ENCODE results near the gene CFAP57. TPM values are rescaled to one million over a fixed set of nuclear protein-coding genes. Genes with fewer than 3 reads are reported as not detected.

Gene CFAP57
- total RNA-seq, 1 experiment from 2014 or later = 0.44 TPM

DNA sequence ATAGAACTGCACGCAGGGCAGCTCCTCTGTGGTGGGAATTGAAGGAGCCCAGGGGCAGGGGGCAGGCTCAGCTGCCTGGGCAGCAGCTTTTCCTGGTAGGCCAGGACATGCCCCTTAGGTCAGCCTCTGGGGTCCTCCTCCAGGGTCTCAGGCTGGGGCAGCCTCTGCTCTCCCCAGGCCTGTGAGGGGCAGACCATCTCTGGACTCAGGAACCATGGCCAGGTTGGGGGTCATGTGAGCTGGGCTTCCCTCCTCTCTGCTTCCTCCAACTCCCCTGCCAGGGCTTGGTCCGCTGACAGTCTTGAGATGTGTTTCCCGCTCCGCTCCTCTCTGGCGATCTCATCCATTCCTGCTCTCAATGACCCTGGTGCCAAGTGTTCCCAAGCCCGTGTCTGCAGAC lies 107.5 kb downstream of the CFAP57 start:
- Mint-ChIP-seq H3K4me3 (ENCODE audit: unreplicated experiment) (no peak overlapping the region), H3K36me3 (ENCODE audit: insufficient read depth, unreplicated experiment) (peaks cover 5% of the 10 kb centered on the region), H3K27ac (ENCODE audit: low read depth, unreplicated experiment) (no peak overlapping the region), H3K4me1 (ENCODE audit: insufficient read depth, unreplicated experiment) (no peaks in the 10 kb centered on the region), H3K27me3 (ENCODE audit: insufficient read depth, unreplicated experiment) (no peaks in the 10 kb centered on the region), H3K9me3 (ENCODE audit: unreplicated experiment) (no peaks in the 10 kb centered on the region)
- TF ChIP-seq, protein P1, sequence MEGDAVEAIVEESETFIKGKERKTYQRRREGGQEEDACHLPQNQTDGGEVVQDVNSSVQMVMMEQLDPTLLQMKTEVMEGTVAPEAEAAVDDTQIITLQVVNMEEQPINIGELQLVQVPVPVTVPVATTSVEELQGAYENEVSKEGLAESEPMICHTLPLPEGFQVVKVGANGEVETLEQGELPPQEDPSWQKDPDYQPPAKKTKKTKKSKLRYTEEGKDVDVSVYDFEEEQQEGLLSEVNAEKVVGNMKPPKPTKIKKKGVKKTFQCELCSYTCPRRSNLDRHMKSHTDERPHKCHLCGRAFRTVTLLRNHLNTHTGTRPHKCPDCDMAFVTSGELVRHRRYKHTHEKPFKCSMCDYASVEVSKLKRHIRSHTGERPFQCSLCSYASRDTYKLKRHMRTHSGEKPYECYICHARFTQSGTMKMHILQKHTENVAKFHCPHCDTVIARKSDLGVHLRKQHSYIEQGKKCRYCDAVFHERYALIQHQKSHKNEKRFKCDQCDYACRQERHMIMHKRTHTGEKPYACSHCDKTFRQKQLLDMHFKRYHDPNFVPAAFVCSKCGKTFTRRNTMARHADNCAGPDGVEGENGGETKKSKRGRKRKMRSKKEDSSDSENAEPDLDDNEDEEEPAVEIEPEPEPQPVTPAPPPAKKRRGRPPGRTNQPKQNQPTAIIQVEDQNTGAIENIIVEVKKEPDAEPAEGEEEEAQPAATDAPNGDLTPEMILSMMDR (IDR thresholded peaks at IDR 0.05; ENCODE audit: unreplicated experiment) = no peak
- ChIA-PET CTCF (no interaction called here), POLR2A (interaction anchor here (0.7 kb wide), 1 partner anchor 47 kb away, joined by 3 read pairs; no protein-coding TSS in a partner anchor)
- intact Hi-C loops (cut with micrococcal nuclease) = no loop called here
- DNase-seq (ENCODE audit: unreplicated experiment) = no peak
- BruUV-seq (replicated peaks) = no TSS peak

DNA sequence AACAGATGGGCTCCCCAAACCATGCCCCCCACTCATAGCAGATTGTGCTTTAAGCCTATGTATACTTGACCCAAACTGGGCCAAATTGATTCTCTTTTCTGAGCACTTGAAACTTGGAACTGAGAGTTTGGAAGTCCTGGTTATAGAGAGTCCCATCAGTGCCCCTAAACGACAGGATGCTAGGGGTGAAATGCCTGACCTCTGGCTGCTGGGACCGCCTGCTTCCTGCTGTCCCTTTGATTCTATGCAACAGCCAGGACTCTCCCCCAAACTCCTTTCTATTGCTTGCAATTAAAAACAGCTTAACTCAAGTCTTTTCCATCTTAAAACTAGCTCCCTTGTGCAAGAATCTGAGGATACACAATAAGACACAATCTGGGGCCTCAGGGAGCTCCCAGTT lies 108.6 kb downstream of the CFAP57 start:
- Mint-ChIP-seq H3K27ac (ENCODE audit: low read depth, unreplicated experiment) (no peak overlapping the region), H3K27me3 (ENCODE audit: insufficient read depth, unreplicated experiment) (no peaks in the 10 kb centered on the region), H3K36me3 (ENCODE audit: insufficient read depth, unreplicated experiment) (peaks cover 5% of the 10 kb centered on the region), H3K9me3 (ENCODE audit: unreplicated experiment) (no peaks in the 10 kb centered on the region), H3K4me3 (ENCODE audit: unreplicated experiment) (no peak overlapping the region), H3K4me1 (ENCODE audit: insufficient read depth, unreplicated experiment) (peaks cover 5% of the 10 kb centered on the region)
- TF ChIP-seq, protein P1 (IDR thresholded peaks at IDR 0.05; ENCODE audit: unreplicated experiment) = no peak
- BruUV-seq (replicated peaks) = no TSS peak
- ChIA-PET POLR2A (interaction anchor here (0.6 to 0.7 kb wide), 3 partner anchors 15 to 98 kb away, joined by 3 read pairs; partner anchors contain the start of gene CDC20), CTCF (interaction anchor here (0.6 to 1.0 kb wide), 2 partner anchors 12 to 245 kb away, joined by 3 to 5 read pairs; no protein-coding TSS in a partner anchor)
- intact Hi-C loops (cut with micrococcal nuclease) = no loop called here
- DNase-seq (ENCODE audit: unreplicated experiment) = no peak

DNA sequence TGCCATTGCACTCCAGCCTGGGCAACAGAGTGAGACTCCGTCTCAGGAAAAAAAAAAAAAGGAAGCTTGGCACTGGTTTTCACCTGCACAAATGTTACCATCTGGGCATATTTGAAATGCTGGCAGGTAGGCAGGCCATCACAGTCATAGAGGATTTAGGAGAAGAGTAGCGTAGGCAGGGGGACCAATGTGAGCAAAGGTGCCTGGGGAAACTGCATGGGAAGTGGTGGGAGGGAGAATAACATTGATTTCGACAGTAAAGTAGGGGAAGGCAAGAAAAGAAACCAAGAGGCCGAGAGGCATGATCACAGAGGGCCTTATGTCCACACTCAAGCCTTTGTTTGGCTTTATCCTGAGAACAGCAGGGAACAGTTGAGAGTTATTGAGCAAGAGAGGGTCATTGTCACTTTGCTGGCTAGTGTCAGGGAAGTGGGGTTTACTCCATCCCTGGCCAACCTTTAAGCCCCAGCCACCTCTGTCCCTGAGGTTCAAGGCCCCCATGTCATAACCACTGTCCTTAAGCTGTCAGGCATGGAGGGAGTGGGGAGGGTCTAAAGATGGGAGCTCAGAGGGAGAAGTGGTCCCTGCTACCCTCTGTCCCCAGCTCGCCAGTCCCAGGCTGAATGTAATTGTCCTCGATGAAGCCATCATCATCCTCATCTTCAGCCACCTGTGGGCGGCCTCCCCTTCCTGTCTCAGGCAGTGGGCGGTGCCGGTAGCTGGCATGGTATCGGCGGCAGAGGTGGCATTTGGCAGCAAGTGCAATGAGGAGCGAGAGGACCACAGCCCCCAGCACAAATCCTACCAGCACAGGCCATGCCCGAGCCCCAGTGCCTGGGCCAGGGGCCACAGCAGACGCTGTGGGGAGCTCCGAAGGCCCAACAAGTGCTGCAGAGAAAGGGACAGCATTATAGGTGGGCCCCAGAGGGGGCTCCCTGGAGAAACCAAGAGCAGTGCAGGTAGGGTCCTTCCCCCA lies 110.4 kb downstream of the CFAP57 start:
- DNase-seq (ENCODE audit: unreplicated experiment) = no peak
- peaks cover 5% of the 10 kb centered on the region for H3K4me1 Mint-ChIP-seq (ENCODE audit: insufficient read depth, unreplicated experiment)
- TF ChIP-seq, protein P1 (IDR thresholded peaks at IDR 0.05; ENCODE audit: unreplicated experiment) = no peak
- no peak overlapping the region for H3K27ac Mint-ChIP-seq (ENCODE audit: low read depth, unreplicated experiment)
- H3K9me3 Mint-ChIP-seq (ENCODE audit: unreplicated experiment) = no peaks in the 10 kb centered on the region
- BruUV-seq (replicated peaks) = no TSS peak
- peaks cover 5% of the 10 kb centered on the region for H3K36me3 Mint-ChIP-seq (ENCODE audit: insufficient read depth, unreplicated experiment)
- no peak overlapping the region for H3K4me3 Mint-ChIP-seq (ENCODE audit: unreplicated experiment)
- CTCF ChIA-PET = no interaction called here
- intact Hi-C loops (cut with micrococcal nuclease) = no loop called here
- no peaks in the 10 kb centered on the region for H3K27me3 Mint-ChIP-seq (ENCODE audit: insufficient read depth, unreplicated experiment)
- POLR2A ChIA-PET = interaction anchor here (0.8 kb wide), 1 partner anchor 40 kb away, joined by 4 read pairs; no protein-coding TSS in a partner anchor

DNA sequence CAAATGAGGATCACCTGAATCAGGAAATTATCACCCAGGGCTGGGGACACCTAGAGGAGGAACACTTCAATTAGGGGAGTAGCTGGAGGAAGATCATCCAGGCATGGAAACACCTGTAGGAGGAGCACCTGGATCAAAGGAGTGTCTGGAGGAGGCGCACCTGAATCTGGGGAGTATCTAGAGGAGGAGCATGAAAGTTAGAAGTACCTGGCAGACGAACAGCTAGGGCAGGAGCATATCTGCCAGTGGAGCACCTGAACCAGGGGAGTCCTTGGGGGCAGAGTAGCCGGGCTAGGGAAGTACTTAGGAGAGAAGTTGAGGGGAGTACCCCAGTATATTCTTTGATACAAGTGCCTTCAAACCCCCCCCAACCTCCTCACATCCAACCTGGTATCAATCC lies 111.9 kb downstream of the CFAP57 start:
- no peaks in the 10 kb centered on the region for H3K27me3 Mint-ChIP-seq (ENCODE audit: insufficient read depth, unreplicated experiment)
- no TSS peak for BruUV-seq (replicated peaks)
- TF ChIP-seq, protein P1 (IDR thresholded peaks at IDR 0.05; ENCODE audit: unreplicated experiment) = no peak
- DNase-seq (ENCODE audit: unreplicated experiment) = no peak
- ChIA-PET CTCF (interaction anchor here (4.3 kb wide), 1 partner anchor 11 kb away, joined by 24 read pairs; no protein-coding TSS in a partner anchor), POLR2A (interaction anchor here (1.0 to 1.5 kb wide), 2 partner anchors 14 to 84 kb away, joined by 3 to 4 read pairs; partner anchors contain the start of genes ELOVL1 and TMEM125)
- H3K9me3 Mint-ChIP-seq (ENCODE audit: unreplicated experiment) = no peaks in the 10 kb centered on the region
- peaks cover 5% of the 10 kb centered on the region for H3K36me3 Mint-ChIP-seq (ENCODE audit: insufficient read depth, unreplicated experiment)
- peaks cover 5% of the 10 kb centered on the region for H3K4me1 Mint-ChIP-seq (ENCODE audit: insufficient read depth, unreplicated experiment)
- H3K4me3 Mint-ChIP-seq (ENCODE audit: unreplicated experiment) = no peak overlapping the region
- intact Hi-C loops (cut with micrococcal nuclease) = no loop called here
- H3K27ac Mint-ChIP-seq (ENCODE audit: low read depth, unreplicated experiment) = no peak overlapping the region
